Measurements from ENCODE around the gene SPC24. TPM values are rescaled to one million over a fixed set of nuclear protein-coding genes. Genes with fewer than 3 reads are reported as not detected.
A peak's percentile ranks its signal among the peaks of the same experiment; 100 is the strongest.
"Not testable (repeated sequence)": the region's sequence is repeated elsewhere in the genome, so short reads cannot be mapped to it uniquely, and the experiment has no call there.

The SPC24 gene
- total and polyA plus RNA-seq, 12 donors, result 0.60 to 16.5 (median 4.2) TPM

GRCh38 chr19:11101057-11101456 lies 54.5 kb downstream of the SPC24 start:
- H3K4me1 ChIP-seq (replicated peaks in 1 of 2), result peaks cover 17 to 19% of the 10 kb centered on the region in 2 donors
- no peak for TF ChIP-seq CTCF (IDR thresholded peaks at IDR 0.05)
- TF ChIP-seq POLR2A (IDR thresholded peaks at IDR 0.05), result no peak
- H3K27me3 ChIP-seq, result no peaks in the 10 kb centered on the region
- H3K4me3 ChIP-seq, result no peak overlapping the region
- no peaks in the 10 kb centered on the region for H3K9me3 ChIP-seq (replicated peaks in 1 of 3)
- intact Hi-C loops (cut with DNase I), result loop anchor here in 1 of 2 donors (10.0 kb wide), 1 partner anchor 66 kb away; no protein-coding TSS in a partner anchor
- no peak overlapping the region for H3K27ac ChIP-seq
- DNase-seq, result no peak
- peaks cover 0 to 67% of the 10 kb centered on the region in 2 donors for H3K36me3 ChIP-seq (replicated peaks in 1 of 2)
- 63 to 78% (median 69%) methylated on average over 5 of the region's 5 CpGs for WGBS, 4 donors

GRCh38 chr19:11100049-11100448 lies 55.5 kb downstream of the SPC24 start:
- no peak overlapping the region for H3K4me3 ChIP-seq
- peak overlapping the region in 3 of 5 donors; percentile 26 to 58 (median 45) for H3K27ac ChIP-seq
- no peaks in the 10 kb centered on the region for H3K9me3 ChIP-seq (replicated peaks in 1 of 3)
- H3K36me3 ChIP-seq (replicated peaks in 1 of 2), result peaks cover 0 to 57% of the 10 kb centered on the region in 2 donors
- H3K27me3 ChIP-seq, result no peaks in the 10 kb centered on the region
- H3K4me1 ChIP-seq (replicated peaks in 1 of 2), result peaks cover 27 to 29% of the 10 kb centered on the region in 2 donors
- WGBS, 4 donors, result 70 to 79% (median 72%) methylated on average over 10 to 12 of the region's 12 CpGs
- intact Hi-C loops (cut with DNase I), result loop anchor here in 1 of 2 donors (10.0 kb wide), 1 partner anchor 65 kb away; no protein-coding TSS in a partner anchor
- TF ChIP-seq CTCF (IDR thresholded peaks at IDR 0.05), result no peak
- no peak for DNase-seq

- H3K4me3 ChIP-seq, result no peak overlapping the region
- peaks cover 0 to 53% of the 10 kb centered on the region in 2 donors for H3K36me3 ChIP-seq (replicated peaks in 1 of 2)
- WGBS, 4 donors, result 80 to 97% (median 88%) methylated on average over 3 of the region's 3 CpGs
- no peak for DNase-seq
- H3K9me3 ChIP-seq (replicated peaks in 1 of 3), result no peaks in the 10 kb centered on the region
- TF ChIP-seq CTCF (IDR thresholded peaks at IDR 0.05) (no peak), POLR2A (IDR thresholded peaks at IDR 0.05) (no peak)
- peak overlapping the region in 1 of 5 donors; percentile 26 for H3K27ac ChIP-seq
- intact Hi-C loops (cut with DNase I), result no loop called here
- no peaks in the 10 kb centered on the region for H3K27me3 ChIP-seq
- H3K4me1 ChIP-seq (replicated peaks in 1 of 2), result peaks cover 35 to 41% of the 10 kb centered on the region in 2 donors
Measured at GRCh38 chr19:11098861-11099260, 56.7 kb downstream of the SPC24 start.

DNA sequence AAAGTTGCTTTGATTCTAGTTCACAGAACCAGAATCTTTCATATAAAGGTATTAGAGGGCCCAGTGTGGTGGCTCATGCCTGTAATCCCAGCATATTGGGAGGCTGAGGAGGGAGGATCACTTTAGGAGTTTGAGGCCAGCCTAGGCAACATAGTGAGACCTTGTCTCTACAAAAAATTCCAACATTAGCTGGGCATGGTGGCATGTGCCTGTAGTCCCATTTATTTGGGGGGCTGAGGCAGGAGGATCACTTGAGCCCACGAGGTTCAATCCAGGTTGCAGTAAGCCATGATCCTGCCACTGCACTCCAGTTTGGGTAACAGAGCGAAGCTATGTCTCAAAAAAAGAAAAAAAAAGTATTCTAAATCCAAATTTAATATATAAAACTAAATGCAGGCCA lies 57.3 kb downstream of the SPC24 start:
- no peak for TF ChIP-seq CTCF (IDR thresholded peaks at IDR 0.05)
- TF ChIP-seq POLR2A (IDR thresholded peaks at IDR 0.05), result no peak
- Histone ChIP-seq H3K27ac (peak overlapping the region in 4 of 5 donors; percentile 1 to 99 (median 16)), H3K27me3 (no peaks in the 10 kb centered on the region), H3K4me1 (replicated peaks in 1 of 2) (peaks cover 40 to 47% of the 10 kb centered on the region in 2 donors), H3K4me3 (no peak overlapping the region), H3K36me3 (replicated peaks in 1 of 2) (peaks cover 0 to 48% of the 10 kb centered on the region in 2 donors), H3K9me3 (replicated peaks in 1 of 3) (no peaks in the 10 kb centered on the region)
- intact Hi-C loops (cut with DNase I), result no loop called here
- no peak for DNase-seq
- WGBS, 4 donors, result 94 to 100% (median 96%) methylated on average over 2 of the region's 2 CpGs

- Histone ChIP-seq H3K36me3 (replicated peaks in 1 of 2) (peaks cover 0 to 38% of the 10 kb centered on the region in 2 donors), H3K4me1 (replicated peaks in 1 of 2) (peaks cover 49 to 56% of the 10 kb centered on the region in 2 donors), H3K27ac (peak overlapping the region in 4 of 5 donors; percentile 23 to 99 (median 74))
- WGBS, 4 donors, result 83 to 89% (median 87%) methylated on average over 6 of the region's 6 CpGs
- H3K4me3 ChIP-seq; intact Hi-C loops (cut with DNase I); H3K9me3 ChIP-seq (replicated peaks in 1 of 3); H3K27me3 ChIP-seq; DNase-seq: not testable (repeated sequence)
Measured at GRCh38 chr19:11097367-11097766, 58.2 kb downstream of the SPC24 start.
